HCT116 (cell line): ENCODE data around the gene CIAO2A. TPM values are rescaled to one million over a fixed set of nuclear protein-coding genes. Genes with fewer than 3 reads are reported as not detected.

Experiments used
- ATAC-seq: fragments of 200-7000 bp; cut with Tn5 transposase; 2 replicates; pipeline ENCODE4 v1.9.1; 2020; ENCODE audit warnings: mild to moderate bottlenecking, moderate library complexity
- BruUV-seq: library from RNA; stranded (reverse); fragments of 400-500 nt; replicated peaks from 2 replicates; lab custom pipeline; 2021; lab: Mats Ljungman, UMichigan
- CTCF ChIA-PET: fragments of 300-600 bp; sonication (Branson Sonifier 250); formaldehyde crosslinking; loops from one replicate; lab custom pipeline; 2021; ENCODE audit warnings: antibody characterized with exemption; lab: Charles Lee
- POLR2A ChIA-PET: fragments of 300-600, 350-600 bp; sonication (Branson Sonifier 250); formaldehyde crosslinking; loops from one replicate; lab custom pipeline; 2021; ENCODE audit warnings: antibody characterized with exemption; lab: Charles Lee
- RAD21 ChIA-PET, 2 experiments: fragments of 300-600 bp; sonication (Branson Sonifier 250); formaldehyde crosslinking; loops; one replicate each; lab custom pipeline; 2023; ENCODE audit warnings: low total read pairs in 2 of 2; ENCODE audit not compliant: uncharacterized antibody in 2 of 2, unreplicated experiment in 2 of 2, low non-redundant PET in 1 of 2; lab: Charles Lee
- DNase-seq: peaks from one replicate; pipeline ENCODE4 v3.0.0-alpha.2; 2010; ENCODE audit warnings: low read depth, low spot score
- H2AFZ ChIP-seq: fragments of 200-600 bp; shearing (Covaris generic), sonication (generic); 2 replicates; pipeline ENCODE4 v1.6.1; 2017; ENCODE audit warnings: low read depth, mixed run types, mixed read lengths, antibody characterized with exemption, low read length; ENCODE audit not compliant: poor library complexity, severe bottlenecking
- H3K27ac ChIP-seq: 2 replicates; pipeline ENCODE4 v1.5.1; 2012; ENCODE audit warnings: low read depth, low read length
- H3K27me3 ChIP-seq: fragments of 200-600 bp; sonication (generic); 2 replicates; pipeline ENCODE4 v1.6.1; 2016; ENCODE audit warnings: mixed run types, low read length, mixed read lengths; ENCODE audit not compliant: insufficient read depth
- H3K36me3 ChIP-seq, 2 experiments: fragments of 200-500 bp in 1 of 2; fragments of 200-600 bp in 1 of 2; sonication (Bioruptor generic) in 1 of 2; sonication (generic) in 1 of 2; 2 replicates each; pipeline versions ENCODE4 v1.5.1 to v1.6.1; 2014 to 2016; ENCODE audit warnings: low read length in 2 of 2, inconsistent platforms in 1 of 2, mixed read lengths in 1 of 2, mixed run types in 1 of 2; ENCODE audit not compliant: insufficient read depth in 2 of 2, control insufficient read depth in 1 of 2
- H3K4me1 ChIP-seq, 2 experiments: fragments of 200-600 bp in 1 of 2; sonication (generic) in 1 of 2; 2 replicates each; pipeline versions ENCODE4 v1.5.1 to v1.6.1; 2012 to 2017; ENCODE audit warnings: low read length in 2 of 2, inconsistent platforms in 1 of 2, mild to moderate bottlenecking in 1 of 2, mixed read lengths in 1 of 2, mixed run types in 1 of 2, moderate library complexity in 1 of 2; ENCODE audit not compliant: insufficient read depth in 2 of 2, control insufficient read depth in 1 of 2
- H3K4me2 ChIP-seq: fragments of 200-600 bp; sonication (generic); 2 replicates; pipeline ENCODE4 v1.6.1; 2017; ENCODE audit warnings: mixed run types, low read length, mixed read lengths
- H3K4me3 ChIP-seq, 2 experiments: fragments of 200-600 bp in 1 of 2; sonication (generic) in 1 of 2; replicated peaks in 1 of 2; 2 replicates each; pipeline ENCODE4 v1.5.1; 2011 to 2016; ENCODE audit warnings: low read length in 2 of 2, control low read depth in 1 of 2, low read depth in 1 of 2, mild to moderate bottlenecking in 1 of 2, mixed read lengths in 1 of 2, mixed run types in 1 of 2
- H3K79me2 ChIP-seq: fragments of 200-600 bp; sonication (generic); 2 replicates; pipeline ENCODE4 v1.6.1; 2017; ENCODE audit warnings: mild to moderate bottlenecking, mixed run types, low read length, moderate library complexity, mixed read lengths; ENCODE audit not compliant: insufficient read depth
- H3K9ac ChIP-seq: fragments of 200-600 bp; sonication (generic); 2 replicates; pipeline ENCODE4 v1.6.1; 2016; ENCODE audit warnings: low read length, mixed read lengths
- H3K9me2 ChIP-seq: fragments of 200-600 bp; sonication (generic), shearing (Covaris generic); 2 replicates; pipeline ENCODE4 v1.6.1; 2017; ENCODE audit warnings: mixed run types, mild to moderate bottlenecking, moderate library complexity; ENCODE audit not compliant: insufficient read depth
- H3K9me3 ChIP-seq, 2 experiments: fragments of 200-500 bp in 1 of 2; fragments of 200-600 bp in 1 of 2; sonication (Bioruptor generic) in 1 of 2; sonication (generic) in 1 of 2; 2 replicates each; pipeline ENCODE4 v1.6.1; 2014 to 2017; ENCODE audit warnings: low read length in 2 of 2, mixed read lengths in 2 of 2, inconsistent platforms in 1 of 2, low read depth in 1 of 2, mild to moderate bottlenecking in 1 of 2, mixed run types in 1 of 2, moderate library complexity in 1 of 2; ENCODE audit not compliant: control insufficient read depth in 1 of 2, insufficient read depth in 1 of 2
- H4K20me1 ChIP-seq: fragments of 200-600 bp; sonication (generic), shearing (Covaris generic); 2 replicates; pipeline ENCODE4 v1.6.1; 2017; ENCODE audit warnings: mixed run types, mild to moderate bottlenecking, moderate library complexity; ENCODE audit not compliant: insufficient read depth
- CBX3 ChIP-seq: IDR thresholded peaks from 2 replicates; pipeline ENCODE4 v1.6.1; 2012; ENCODE audit warnings: low read depth
- CTCF ChIP-seq, 3 experiments: fragments of 200-600 bp in 1 of 3; sonication (generic) in 1 of 3; IDR thresholded peaks in 2 of 3; conservative IDR thresholded peaks in 1 of 3; 2 replicates each; pipeline ENCODE4 v1.5.1; 2012 to 2017; ENCODE audit warnings: low read depth in 2 of 3, low read length in 2 of 3, antibody characterized with exemption in 1 of 3, borderline replicate concordance in 1 of 3, control low read depth in 1 of 3, mild to moderate bottlenecking in 1 of 3, mixed read lengths in 1 of 3, mixed run types in 1 of 3, moderate library complexity in 1 of 3; ENCODE audit not compliant: insufficient read depth in 1 of 3
- EZH2 ChIP-seq: fragments of 200-600 bp; sonication (generic); IDR thresholded peaks from 2 replicates; pipeline ENCODE4 v1.6.1; 2017; ENCODE audit warnings: antibody characterized with exemption, mixed run types
- FOSL1 ChIP-seq: IDR thresholded peaks from 2 replicates; pipeline ENCODE4 v1.6.1; 2012; ENCODE audit warnings: low read depth
- JUND ChIP-seq: IDR thresholded peaks from 2 replicates; pipeline ENCODE4 v1.6.1; 2012
- MAX ChIP-seq: IDR thresholded peaks from 2 replicates; pipeline ENCODE4 v1.6.1; 2012
- POLR2A ChIP-seq: IDR thresholded peaks from 2 replicates; pipeline ENCODE4 v1.7.0; 2011; ENCODE audit warnings: borderline replicate concordance; ENCODE audit not compliant: insufficient read depth, insufficient read length; ENCODE audit errors: extremely low read depth
- POLR2AphosphoS5 ChIP-seq: IDR thresholded peaks from 2 replicates; pipeline ENCODE4 v1.6.1; 2011; ENCODE audit warnings: mild to moderate bottlenecking, low read depth, low read length, moderate library complexity
- RAD21 ChIP-seq: IDR thresholded peaks from 2 replicates; pipeline ENCODE4 v1.6.1; 2012; ENCODE audit warnings: low read depth, mild to moderate bottlenecking
- SP1 ChIP-seq: IDR thresholded peaks from 2 replicates; pipeline ENCODE4 v1.6.1; 2012; ENCODE audit warnings: low read depth
- SRF ChIP-seq: IDR thresholded peaks from 2 replicates; pipeline ENCODE4 v1.6.1; 2012; ENCODE audit warnings: low read depth
- TCF7L2 ChIP-seq: IDR thresholded peaks from 2 replicates; pipeline ENCODE4 v1.7.0; 2011; ENCODE audit warnings: borderline replicate concordance, inconsistent platforms; ENCODE audit not compliant: insufficient read depth, insufficient read length; ENCODE audit errors: extremely low read depth
- YY1 ChIP-seq: IDR thresholded peaks from 2 replicates; pipeline ENCODE4 v1.6.1; 2011; ENCODE audit warnings: low read length, low read depth, moderate library complexity, mild to moderate bottlenecking; ENCODE audit not compliant: insufficient replicate concordance; ENCODE audit errors: extremely low read depth
- ZBTB33 ChIP-seq: IDR thresholded peaks from 2 replicates; pipeline ENCODE4 v1.6.1; 2011; ENCODE audit warnings: mild to moderate bottlenecking, low read length, moderate library complexity; ENCODE audit not compliant: insufficient replicate concordance; ENCODE audit errors: extremely low read depth
- intact Hi-C: fragments of 100-400 bp; cut with micrococcal nuclease; formaldehyde crosslinking; loops from 2 replicates; pipeline ENCODE4 v1.10.0; 2022
- total RNA-seq: library from RNA; stranded (reverse); gene quantifications from one replicate; pipeline ENCODE4 v1.2.1, GENCODE V29; 2021; ENCODE audit not compliant: unreplicated experiment

Gene CIAO2A
- total RNA-seq, 1 experiment from 2014 or later: 69.3 TPM

- no peak for TF ChIP-seq POLR2AphosphoS5
- no peak for TF ChIP-seq EZH2
- TF ChIP-seq YY1: no peak
- TF ChIP-seq TCF7L2: no peak
- no peak for TF ChIP-seq CBX3
- no peak for TF ChIP-seq JUND
- TF ChIP-seq FOSL1: no peak
- TF ChIP-seq SP1: no peak
- TF ChIP-seq RAD21: no peak
- H3K27ac ChIP-seq: no peak overlapping the region
- RAD21 ChIA-PET: no interaction called here
- CTCF ChIA-PET: no interaction called here
- DNase-seq: no peak
- no peaks in the 10 kb centered on the region for H4K20me1 ChIP-seq
- H3K4me2 ChIP-seq: no peak overlapping the region
- no TSS peak for BruUV-seq
- ATAC-seq: no peak
- intact Hi-C loops: no loop called here
- H3K27me3 ChIP-seq: no peaks in the 10 kb centered on the region
- H2AFZ ChIP-seq: no peak overlapping the region
- H3K4me1 ChIP-seq: no peaks in the 10 kb centered on the region
- POLR2A ChIA-PET: no interaction called here
- H3K9ac ChIP-seq: no peak overlapping the region
- no peaks in the 10 kb centered on the region for H3K79me2 ChIP-seq
- H3K36me3 ChIP-seq: no peaks in the 10 kb centered on the region
- H3K9me2 ChIP-seq: no peaks in the 10 kb centered on the region
- H3K9me3 ChIP-seq: no peaks in the 10 kb centered on the region
- H3K4me3 ChIP-seq: no peak overlapping the region
Measured at GRCh38 chr15:64034519-64034918, 59.1 kb downstream of the CIAO2A start.

GRCh38 chr15:64032329-64032728 is 61.3 kb downstream of the CIAO2A start:
- H3K27ac ChIP-seq: no peak overlapping the region
- peaks cover 0 to 6% of the 10 kb centered on the region in 2 experiments; a peak in 2 of 4 replicates for H3K4me1 ChIP-seq
- H3K36me3 ChIP-seq: no peaks in the 10 kb centered on the region
- ATAC-seq (no peak), DNase-seq (no peak)
- H3K4me3 ChIP-seq: no peak overlapping the region
- no peak overlapping the region for H3K4me2 ChIP-seq
- H3K9me3 ChIP-seq: no peaks in the 10 kb centered on the region
- no peaks in the 10 kb centered on the region for H4K20me1 ChIP-seq
- no peaks in the 10 kb centered on the region for H3K9me2 ChIP-seq
- H3K79me2 ChIP-seq: no peaks in the 10 kb centered on the region
- ChIA-PET CTCF (no interaction called here), RAD21 (no interaction called here), POLR2A (no interaction called here)
- H2AFZ ChIP-seq: no peak overlapping the region
- no peak overlapping the region for H3K9ac ChIP-seq
- intact Hi-C loops: no loop called here
- no peaks in the 10 kb centered on the region for H3K27me3 ChIP-seq
- BruUV-seq: no TSS peak
- TF ChIP-seq FOSL1 (no peak), MAX (no peak), CBX3 (no peak), POLR2A (no peak), CTCF (IDR thresholded peaks at IDR 0.05 in 2 of 3, conservative IDR thresholded peaks at IDR 0.05 in 1 of 3; ENCODE audit: borderline replicate concordance in 1 of 3, insufficient read depth in 1 of 3, low read depth in 2 of 3, low read length in 2 of 3) (no peak), ZBTB33 (no peak), SRF (no peak)
